SK-N-SH (cell line): ENCODE data around the gene NTRK2.

Source experiments
- CTCF ChIP-seq: fragments of 200-600 bp; sonication (generic); IDR thresholded peaks from 2 replicates; pipeline ENCODE4 v1.6.1; 2017; ENCODE audit warnings: antibody characterized with exemption, mild to moderate bottlenecking, moderate library complexity
- ELF1 ChIP-seq: IDR thresholded peaks from 2 replicates; pipeline ENCODE4 v1.4.0; 2012
- RAD21 ChIP-seq: IDR thresholded peaks from 2 replicates; pipeline ENCODE4 v1.6.1; 2012; ENCODE audit warnings: mild to moderate bottlenecking, low read length
- REST ChIP-seq: IDR thresholded peaks from 2 replicates; pipeline ENCODE4 v1.6.1; 2012; ENCODE audit warnings: mild to moderate bottlenecking, low read depth, low read length, moderate library complexity
- TAF1 ChIP-seq: IDR thresholded peaks from 2 replicates; pipeline ENCODE4 v1.6.1; 2012; ENCODE audit warnings: low read depth, mild to moderate bottlenecking, low read length, moderate library complexity, borderline replicate concordance
- TF ChIP-seq, protein P1 (sequence below): IDR thresholded peaks from 2 replicates; pipeline ENCODE4 v1.4.0; 2012; ENCODE audit warnings: low read depth

- TF ChIP-seq CTCF, result no peak
- TF ChIP-seq ELF1, result no peak
- TF ChIP-seq REST, result no peak
- no peak for TF ChIP-seq TAF1
- TF ChIP-seq RAD21, result no peak
- TF ChIP-seq, protein P1, sequence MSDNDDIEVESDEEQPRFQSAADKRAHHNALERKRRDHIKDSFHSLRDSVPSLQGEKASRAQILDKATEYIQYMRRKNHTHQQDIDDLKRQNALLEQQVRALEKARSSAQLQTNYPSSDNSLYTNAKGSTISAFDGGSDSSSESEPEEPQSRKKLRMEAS, result no peak
These were observed 116.4 kb downstream of the NTRK2 start for GRCh38 chr9:84785792-84786547.
